WTC11 (cell line): ENCODE measurements around the gene NBEA.

Source experiments
- SOX15 ChIP-seq: fragments of 250-450 bp; sonication (Bioruptor Pico); IDR thresholded peaks from 2 replicates; pipeline ENCODE4 v1.9.0; 2021; ENCODE audit warnings: mild to moderate bottlenecking
- TF ChIP-seq, protein P1 (sequence below): fragments of 200-600 bp; IDR thresholded peaks from 2 replicates; pipeline ENCODE4 v1.8.0; 2022; ENCODE audit warnings: antibody characterized with exemption
- TF ChIP-seq, protein P2 (sequence below): sonication (generic); formaldehyde crosslinking; IDR thresholded peaks from 2 replicates; pipeline ENCODE4 v1.8.1; 2022; ENCODE audit warnings: missing genetic modification reagents, borderline replicate concordance

DNA sequence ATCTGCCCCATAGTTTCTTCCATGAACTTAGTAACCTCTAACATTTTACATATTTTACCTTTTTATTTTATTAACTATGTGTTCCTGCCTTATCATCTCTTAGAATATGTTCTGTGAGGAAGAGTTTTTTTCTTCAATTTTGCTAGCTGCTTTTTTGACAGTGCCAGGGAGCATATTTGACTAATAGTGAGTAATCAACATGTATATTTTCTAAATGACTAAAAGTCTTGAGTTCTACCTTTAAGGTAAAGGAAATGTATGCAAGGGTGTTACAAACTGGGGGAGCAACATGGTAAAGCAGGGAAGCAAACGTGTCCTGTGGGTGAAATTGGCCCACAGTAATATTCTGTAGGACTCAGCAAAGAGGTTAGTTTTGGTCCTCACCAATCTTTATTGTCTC is 165.5 kb downstream of the NBEA start:
- TF ChIP-seq, protein P1, sequence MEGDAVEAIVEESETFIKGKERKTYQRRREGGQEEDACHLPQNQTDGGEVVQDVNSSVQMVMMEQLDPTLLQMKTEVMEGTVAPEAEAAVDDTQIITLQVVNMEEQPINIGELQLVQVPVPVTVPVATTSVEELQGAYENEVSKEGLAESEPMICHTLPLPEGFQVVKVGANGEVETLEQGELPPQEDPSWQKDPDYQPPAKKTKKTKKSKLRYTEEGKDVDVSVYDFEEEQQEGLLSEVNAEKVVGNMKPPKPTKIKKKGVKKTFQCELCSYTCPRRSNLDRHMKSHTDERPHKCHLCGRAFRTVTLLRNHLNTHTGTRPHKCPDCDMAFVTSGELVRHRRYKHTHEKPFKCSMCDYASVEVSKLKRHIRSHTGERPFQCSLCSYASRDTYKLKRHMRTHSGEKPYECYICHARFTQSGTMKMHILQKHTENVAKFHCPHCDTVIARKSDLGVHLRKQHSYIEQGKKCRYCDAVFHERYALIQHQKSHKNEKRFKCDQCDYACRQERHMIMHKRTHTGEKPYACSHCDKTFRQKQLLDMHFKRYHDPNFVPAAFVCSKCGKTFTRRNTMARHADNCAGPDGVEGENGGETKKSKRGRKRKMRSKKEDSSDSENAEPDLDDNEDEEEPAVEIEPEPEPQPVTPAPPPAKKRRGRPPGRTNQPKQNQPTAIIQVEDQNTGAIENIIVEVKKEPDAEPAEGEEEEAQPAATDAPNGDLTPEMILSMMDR: no peak
- no peak for TF ChIP-seq SOX15
- TF ChIP-seq, protein P2, sequence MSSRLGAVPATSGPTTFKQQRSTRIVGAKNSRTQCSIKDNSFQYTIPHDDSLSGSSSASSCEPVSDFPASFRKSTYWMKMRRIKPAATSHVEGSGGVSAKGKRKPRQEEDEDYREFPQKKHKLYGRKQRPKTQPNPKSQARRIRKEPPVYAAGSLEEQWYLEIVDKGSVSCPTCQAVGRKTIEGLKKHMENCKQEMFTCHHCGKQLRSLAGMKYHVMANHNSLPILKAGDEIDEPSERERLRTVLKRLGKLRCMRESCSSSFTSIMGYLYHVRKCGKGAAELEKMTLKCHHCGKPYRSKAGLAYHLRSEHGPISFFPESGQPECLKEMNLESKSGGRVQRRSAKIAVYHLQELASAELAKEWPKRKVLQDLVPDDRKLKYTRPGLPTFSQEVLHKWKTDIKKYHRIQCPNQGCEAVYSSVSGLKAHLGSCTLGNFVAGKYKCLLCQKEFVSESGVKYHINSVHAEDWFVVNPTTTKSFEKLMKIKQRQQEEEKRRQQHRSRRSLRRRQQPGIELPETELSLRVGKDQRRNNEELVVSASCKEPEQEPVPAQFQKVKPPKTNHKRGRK (CRISPR knock-in tag): no peak
